RWPE2 (cell line): ENCODE measurements around the gene CACNA2D1.

Experiments
- ATAC-seq: fragments of 200-7000 bp; cut with Tn5 transposase; 3 replicates; pipeline ENCODE4 v1.9.1; 2021; ENCODE audit warnings: low read depth
- DNase-seq: peaks from one replicate; pipeline ENCODE4 v3.0.0-alpha.2; 2020; ENCODE audit warnings: low spot score
- H3K27ac ChIP-seq: fragments of 450-650 bp; 2 replicates; pipeline ENCODE4 v1.5.1; 2017; ENCODE audit warnings: mild to moderate bottlenecking; ENCODE audit not compliant: poor library complexity, severe bottlenecking
- H3K27me3 ChIP-seq: fragments of 250-450 bp; sonication (Bioruptor Pico); 2 replicates; pipeline ENCODE4 v1.5.1; 2021; ENCODE audit warnings: mild to moderate bottlenecking, moderate library complexity; ENCODE audit not compliant: insufficient read depth, poor library complexity, severe bottlenecking
- H3K36me3 ChIP-seq: fragments of 250-450 bp; sonication (Bioruptor Pico); 2 replicates; pipeline ENCODE4 v1.5.1; 2020; ENCODE audit warnings: low read depth, mild to moderate bottlenecking, moderate library complexity
- H3K4me1 ChIP-seq: fragments of 250-450 bp; sonication (Bioruptor Pico); 2 replicates; pipeline ENCODE4 v1.5.1; 2021; ENCODE audit warnings: mild to moderate bottlenecking, moderate library complexity; ENCODE audit not compliant: insufficient read depth, poor library complexity, severe bottlenecking
- H3K4me3 ChIP-seq: fragments of 250-450 bp; sonication (Bioruptor Pico); 2 replicates; pipeline ENCODE4 v1.5.1; 2021; ENCODE audit warnings: mild to moderate bottlenecking, moderate library complexity; ENCODE audit not compliant: severe bottlenecking
- H3K9me3 ChIP-seq: fragments of 250-450 bp; sonication (Bioruptor Pico); 2 replicates; pipeline ENCODE4 v1.5.1; 2021; ENCODE audit warnings: mild to moderate bottlenecking, moderate library complexity; ENCODE audit not compliant: severe bottlenecking
- TF ChIP-seq, protein P1 (sequence below): fragments of 450-650 bp; IDR thresholded peaks from one replicate; pipeline ENCODE4 v1.5.1; 2017; ENCODE audit warnings: mild to moderate bottlenecking, moderate library complexity; ENCODE audit not compliant: poor library complexity, severe bottlenecking

The CACNA2D1 gene

DNA sequence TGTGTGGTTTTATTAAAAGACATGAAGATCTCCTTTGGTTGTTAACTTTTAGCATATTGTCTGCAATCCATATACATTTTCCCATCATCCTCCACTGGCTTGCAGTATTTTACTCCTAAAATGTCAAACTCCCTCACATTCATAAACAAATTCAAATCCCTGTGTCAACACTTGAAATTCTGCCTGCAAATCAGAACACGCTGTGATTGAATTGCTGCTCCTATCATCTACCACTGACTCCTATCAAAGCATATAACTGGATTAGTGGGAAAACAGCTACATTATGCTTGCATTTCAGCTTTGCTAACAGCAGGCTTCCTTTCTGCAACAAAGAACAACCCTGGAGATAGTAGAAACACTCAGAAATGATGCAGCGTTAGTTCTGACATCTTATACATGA lies 392.0 kb downstream of the CACNA2D1 start:
- H3K27ac ChIP-seq: no peak overlapping the region
- ATAC-seq (no peak), DNase-seq (no peak)
- H3K9me3 ChIP-seq: no peaks in the 10 kb centered on the region
- H3K27me3 ChIP-seq: no peaks in the 10 kb centered on the region
- H3K36me3 ChIP-seq: no peaks in the 10 kb centered on the region
- TF ChIP-seq, protein P1, sequence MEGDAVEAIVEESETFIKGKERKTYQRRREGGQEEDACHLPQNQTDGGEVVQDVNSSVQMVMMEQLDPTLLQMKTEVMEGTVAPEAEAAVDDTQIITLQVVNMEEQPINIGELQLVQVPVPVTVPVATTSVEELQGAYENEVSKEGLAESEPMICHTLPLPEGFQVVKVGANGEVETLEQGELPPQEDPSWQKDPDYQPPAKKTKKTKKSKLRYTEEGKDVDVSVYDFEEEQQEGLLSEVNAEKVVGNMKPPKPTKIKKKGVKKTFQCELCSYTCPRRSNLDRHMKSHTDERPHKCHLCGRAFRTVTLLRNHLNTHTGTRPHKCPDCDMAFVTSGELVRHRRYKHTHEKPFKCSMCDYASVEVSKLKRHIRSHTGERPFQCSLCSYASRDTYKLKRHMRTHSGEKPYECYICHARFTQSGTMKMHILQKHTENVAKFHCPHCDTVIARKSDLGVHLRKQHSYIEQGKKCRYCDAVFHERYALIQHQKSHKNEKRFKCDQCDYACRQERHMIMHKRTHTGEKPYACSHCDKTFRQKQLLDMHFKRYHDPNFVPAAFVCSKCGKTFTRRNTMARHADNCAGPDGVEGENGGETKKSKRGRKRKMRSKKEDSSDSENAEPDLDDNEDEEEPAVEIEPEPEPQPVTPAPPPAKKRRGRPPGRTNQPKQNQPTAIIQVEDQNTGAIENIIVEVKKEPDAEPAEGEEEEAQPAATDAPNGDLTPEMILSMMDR: no peak
- no peaks in the 10 kb centered on the region for H3K4me1 ChIP-seq
- no peak overlapping the region for H3K4me3 ChIP-seq

DNA sequence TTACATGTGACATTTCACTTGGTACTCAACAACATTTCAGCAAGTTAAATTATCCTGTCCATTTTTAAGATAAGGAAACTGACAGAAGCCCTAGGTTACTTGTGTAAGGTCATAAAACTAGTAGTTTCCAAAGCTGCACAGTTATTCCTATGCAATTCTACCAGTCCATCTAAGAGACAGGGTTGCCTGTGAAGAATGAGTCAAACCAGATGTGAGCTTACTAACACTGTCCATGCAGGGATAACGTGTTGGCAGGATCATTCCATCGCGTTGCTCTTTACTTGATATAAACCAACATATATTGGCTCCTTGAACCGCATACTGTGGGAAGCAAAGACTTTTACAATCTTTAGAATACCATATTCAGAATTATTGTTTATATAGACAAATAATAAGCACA lies 392.8 kb downstream of the CACNA2D1 start:
- Histone ChIP-seq H3K4me1 (no peaks in the 10 kb centered on the region), H3K36me3 (no peaks in the 10 kb centered on the region), H3K4me3 (no peak overlapping the region), H3K9me3 (no peaks in the 10 kb centered on the region), H3K27me3 (no peaks in the 10 kb centered on the region), H3K27ac (no peak overlapping the region)
- TF ChIP-seq, protein P1: no peak
- DNase-seq (no peak), ATAC-seq (peak; percentile 48; the same call in 2 of the 3 replicates)

DNA sequence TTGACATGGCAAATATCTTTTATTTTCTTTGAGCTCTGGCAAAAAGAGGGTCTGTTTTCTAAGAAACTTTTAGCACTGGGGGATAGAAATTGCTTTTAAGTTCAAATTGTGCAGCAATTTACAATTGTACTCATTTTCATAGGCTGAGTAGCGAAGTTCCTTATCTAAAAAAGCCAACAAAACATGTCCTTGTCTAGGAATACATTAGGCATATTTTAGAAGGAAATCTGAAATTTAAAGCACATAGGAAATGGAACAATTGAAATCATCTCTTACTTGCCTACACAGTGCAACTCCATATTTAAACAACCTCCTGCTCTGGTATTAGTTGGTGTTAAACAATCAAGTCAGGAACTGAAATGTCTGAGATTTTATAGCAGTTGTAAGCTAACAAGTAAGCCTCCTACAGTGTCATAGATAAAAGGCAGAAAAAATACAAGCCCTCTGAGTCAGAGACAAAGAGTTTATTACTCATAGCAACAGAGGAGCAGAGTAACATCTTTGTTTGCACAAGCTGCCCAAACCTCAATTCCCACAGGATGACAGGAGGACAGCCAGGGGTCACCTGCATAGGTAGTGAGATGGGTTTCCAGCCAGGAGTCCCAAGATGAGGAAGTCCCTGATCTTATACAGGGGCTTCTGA lies 393.6 kb downstream of the CACNA2D1 start:
- H3K27ac ChIP-seq: no peak overlapping the region
- peak; percentile 99 for ATAC-seq
- TF ChIP-seq, protein P1: no peak
- no peak for DNase-seq
- no peaks in the 10 kb centered on the region for H3K36me3 ChIP-seq
- no peaks in the 10 kb centered on the region for H3K4me1 ChIP-seq
- no peak overlapping the region for H3K4me3 ChIP-seq
- H3K27me3 ChIP-seq: peaks cover under 1% of the 10 kb centered on the region
- H3K9me3 ChIP-seq: no peaks in the 10 kb centered on the region

DNA sequence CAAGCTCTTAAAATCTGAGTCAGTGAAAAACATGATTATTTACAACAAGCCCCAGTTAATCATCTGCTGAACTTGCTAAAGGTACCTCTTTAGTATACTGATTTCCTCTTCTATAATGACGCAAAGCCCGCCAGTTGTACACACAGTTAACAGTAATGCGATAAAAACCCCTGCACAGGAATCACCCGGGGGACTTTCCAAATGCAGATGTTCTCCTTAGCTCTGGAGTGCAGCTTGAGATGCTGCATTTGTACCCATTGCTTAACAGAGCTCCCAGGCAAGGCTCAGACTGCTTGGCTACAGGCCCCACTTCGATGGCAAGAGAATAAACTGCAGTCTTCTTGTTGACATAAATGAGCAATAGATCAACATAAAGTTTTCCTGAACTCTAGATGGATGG lies 394.1 kb downstream of the CACNA2D1 start:
- TF ChIP-seq, protein P1: no peak
- DNase-seq (no peak), ATAC-seq (no peak)
- no peaks in the 10 kb centered on the region for H3K36me3 ChIP-seq
- no peak overlapping the region for H3K27ac ChIP-seq
- peaks cover 3% of the 10 kb centered on the region for H3K27me3 ChIP-seq
- no peaks in the 10 kb centered on the region for H3K4me1 ChIP-seq
- no peak overlapping the region for H3K4me3 ChIP-seq
- H3K9me3 ChIP-seq: no peaks in the 10 kb centered on the region

DNA sequence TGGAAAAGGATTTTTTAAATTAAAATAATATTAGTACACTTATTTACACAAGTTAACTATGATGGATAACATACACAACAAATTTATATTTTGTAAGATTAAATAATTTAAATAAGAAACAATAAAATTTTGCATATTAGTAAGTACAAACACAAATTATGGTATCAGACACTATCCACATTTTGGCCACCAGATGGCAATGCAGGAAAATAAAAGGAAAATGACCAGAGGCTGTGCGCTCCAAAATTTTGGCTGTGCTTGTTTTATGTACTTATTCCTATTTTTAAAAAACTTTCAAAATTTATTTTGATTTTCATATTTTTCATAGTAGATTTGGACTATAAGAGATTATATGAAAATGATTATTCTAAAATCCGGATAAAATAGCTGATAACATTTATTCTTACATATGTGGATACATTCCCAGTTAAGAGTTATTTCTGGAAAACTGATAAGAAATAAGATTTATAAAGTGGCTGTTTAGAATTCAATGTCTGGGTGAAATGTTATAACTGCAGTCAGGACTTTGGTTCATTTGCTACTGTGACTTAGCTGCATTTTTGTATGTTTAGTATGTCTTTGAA lies 399.0 kb downstream of the CACNA2D1 start:
- no peaks in the 10 kb centered on the region for H3K9me3 ChIP-seq
- no peaks in the 10 kb centered on the region for H3K36me3 ChIP-seq
- no peak overlapping the region for H3K4me3 ChIP-seq
- TF ChIP-seq, protein P1: peak; percentile 85
- H3K27me3 ChIP-seq: peaks cover 3% of the 10 kb centered on the region
- H3K27ac ChIP-seq: no peak overlapping the region
- DNase-seq (no peak), ATAC-seq (no peak)
- H3K4me1 ChIP-seq: no peaks in the 10 kb centered on the region
